Natural killer cell (primary cell): Measurements from ENCODE around the gene SLC1A4. TPM values are rescaled to one million over a fixed set of nuclear protein-coding genes. Genes with fewer than 3 reads are reported as not detected.

Experiments used
- ATAC-seq, 3 donors: fragments of 150-1000 bp in 2 of 3; fragments of 200-7000 bp in 1 of 3; cut with Tn5 transposase; 1 replicate in 1 of 3; 2 replicates in 2 of 3; pipeline ENCODE4 v1.10.0; 2021; ENCODE audit warnings: mild to moderate bottlenecking in 2 of 3, moderate library complexity in 2 of 3
- DNase-seq, 2 donors: peaks; one replicate each; pipeline versions ENCODE4 v3.0.0 to v3.0.0-alpha.2; 2013 to 2021; ENCODE audit warnings: mixed read lengths in 1 of 2
- H3K27ac ChIP-seq: one replicate; pipeline ENCODE4 v1.5.1; 2013; ENCODE audit warnings: mild to moderate bottlenecking, low read length
- H3K27me3 ChIP-seq: one replicate; pipeline ENCODE4 v1.6.1; 2013; ENCODE audit warnings: low read length; ENCODE audit not compliant: control insufficient read depth, insufficient read depth
- H3K36me3 ChIP-seq: one replicate; pipeline ENCODE4 v1.6.1; 2013; ENCODE audit warnings: low read length; ENCODE audit not compliant: control insufficient read depth, insufficient read depth
- H3K4me1 ChIP-seq: one replicate; pipeline ENCODE4 v1.6.1; 2013; ENCODE audit warnings: low read length; ENCODE audit not compliant: control insufficient read depth, insufficient read depth
- H3K4me3 ChIP-seq: one replicate; pipeline ENCODE4 v1.5.1; 2013; ENCODE audit warnings: low read length
- H3K9me3 ChIP-seq: one replicate; pipeline ENCODE4 v1.6.1; 2013; ENCODE audit warnings: low read length; ENCODE audit not compliant: control insufficient read depth, insufficient read depth
- H3K27ac Mint-ChIP-seq, 2 donors: one replicate each; pipeline ENCODE4 v1.8.0; 2022; ENCODE audit warnings: mild to moderate bottlenecking in 2 of 2, mixed read lengths in 2 of 2, moderate library complexity in 1 of 2
- H3K27me3 Mint-ChIP-seq, 2 donors: one replicate each; pipeline ENCODE4 v1.8.0; 2022; ENCODE audit warnings: low read depth in 2 of 2, mixed read lengths in 2 of 2
- H3K36me3 Mint-ChIP-seq: one replicate; pipeline ENCODE4 v1.8.0; 2022; ENCODE audit warnings: mixed read lengths
- H3K4me1 Mint-ChIP-seq, 2 donors: one replicate each; pipeline ENCODE4 v1.8.0; 2022; ENCODE audit warnings: mixed read lengths in 2 of 2
- H3K4me3 Mint-ChIP-seq: one replicate; pipeline ENCODE4 v1.8.0; 2022; ENCODE audit warnings: mild to moderate bottlenecking, moderate library complexity, mixed read lengths
- H3K9me3 Mint-ChIP-seq, 2 donors: one replicate each; pipeline ENCODE4 v1.8.0; 2022; ENCODE audit warnings: mixed read lengths in 2 of 2
- WGBS: methylation state at CpG from one replicate; pipeline ENCODE4 v1.1.7; 2013; ENCODE audit warnings: missing lambda C conversion rate; ENCODE audit not compliant: insufficient coverage; 5-methylcytosine and 5-hydroxymethylcytosine counted together
- intact Hi-C: fragments of 100-400 bp; cut with micrococcal nuclease; formaldehyde crosslinking; loops from one replicate; pipeline ENCODE4 v1.14.2; 2022
- total RNA-seq, 4 donors: library from RNA; stranded (reverse); fragments of 120-200 nt in 1 of 4; gene quantifications; one replicate each; pipeline versions ENCODE4 v1.2.3 to v1.2.4, GENCODE V29; 2013 to 2022
- TF ChIP-seq, protein P1 (sequence below): fragments of 200-600 bp; IDR thresholded peaks from one replicate; pipeline ENCODE4 v1.8.0; 2022; ENCODE audit warnings: antibody characterized with exemption

SLC1A4 gene
- total RNA-seq, 3 donors from 2014 or later (not counting 1 experiment from before 2014, with no cell fraction given) = 3.9 to 13.8 (median 5.6) TPM

DNA sequence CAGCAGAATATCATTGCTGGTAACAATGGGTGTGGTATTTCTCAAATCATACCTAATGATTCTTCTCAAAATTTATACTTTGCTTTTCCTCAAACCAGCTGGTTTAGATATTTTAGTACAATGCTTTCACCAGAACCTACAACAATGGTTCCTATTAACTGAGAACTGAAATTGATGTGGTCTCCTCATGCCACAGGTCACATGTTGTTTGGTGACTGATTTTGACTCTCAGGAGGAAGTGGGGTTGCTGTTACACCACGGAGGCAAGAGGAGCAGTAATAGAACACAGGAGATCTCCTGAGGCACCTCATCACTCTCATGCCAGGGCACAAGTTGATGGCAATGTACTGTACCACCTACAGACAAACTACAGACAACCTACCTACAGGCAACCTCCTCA, 64.0 kb downstream of the SLC1A4 start:
- Histone ChIP-seq H3K27ac (peak overlapping the region; percentile 27), H3K4me3 (no peak overlapping the region), H3K27me3 (no peaks in the 10 kb centered on the region), H3K9me3 (no peaks in the 10 kb centered on the region), H3K4me1 (peaks cover 35% of the 10 kb centered on the region), H3K36me3 (no peaks in the 10 kb centered on the region)
- peak in 1 of 2 donors; percentile 67 for DNase-seq
- Mint-ChIP-seq H3K27ac (peak overlapping the region in 1 of 2 donors; percentile 55), H3K27me3 (no peaks in the 10 kb centered on the region), H3K9me3 (no peaks in the 10 kb centered on the region), H3K4me1 (peaks cover 30 to 36% of the 10 kb centered on the region in 2 donors), H3K4me3 (peak overlapping the region; percentile 66), H3K36me3 (no peaks in the 10 kb centered on the region)
- TF ChIP-seq, protein P1, sequence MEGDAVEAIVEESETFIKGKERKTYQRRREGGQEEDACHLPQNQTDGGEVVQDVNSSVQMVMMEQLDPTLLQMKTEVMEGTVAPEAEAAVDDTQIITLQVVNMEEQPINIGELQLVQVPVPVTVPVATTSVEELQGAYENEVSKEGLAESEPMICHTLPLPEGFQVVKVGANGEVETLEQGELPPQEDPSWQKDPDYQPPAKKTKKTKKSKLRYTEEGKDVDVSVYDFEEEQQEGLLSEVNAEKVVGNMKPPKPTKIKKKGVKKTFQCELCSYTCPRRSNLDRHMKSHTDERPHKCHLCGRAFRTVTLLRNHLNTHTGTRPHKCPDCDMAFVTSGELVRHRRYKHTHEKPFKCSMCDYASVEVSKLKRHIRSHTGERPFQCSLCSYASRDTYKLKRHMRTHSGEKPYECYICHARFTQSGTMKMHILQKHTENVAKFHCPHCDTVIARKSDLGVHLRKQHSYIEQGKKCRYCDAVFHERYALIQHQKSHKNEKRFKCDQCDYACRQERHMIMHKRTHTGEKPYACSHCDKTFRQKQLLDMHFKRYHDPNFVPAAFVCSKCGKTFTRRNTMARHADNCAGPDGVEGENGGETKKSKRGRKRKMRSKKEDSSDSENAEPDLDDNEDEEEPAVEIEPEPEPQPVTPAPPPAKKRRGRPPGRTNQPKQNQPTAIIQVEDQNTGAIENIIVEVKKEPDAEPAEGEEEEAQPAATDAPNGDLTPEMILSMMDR = no peak
- ATAC-seq = no peak
- 0% methylated on average over 1 of the region's 1 CpG for WGBS
- intact Hi-C loops = loop anchor here (10.0 kb wide), 1 partner anchor 408 kb away; no protein-coding TSS in a partner anchor

DNA sequence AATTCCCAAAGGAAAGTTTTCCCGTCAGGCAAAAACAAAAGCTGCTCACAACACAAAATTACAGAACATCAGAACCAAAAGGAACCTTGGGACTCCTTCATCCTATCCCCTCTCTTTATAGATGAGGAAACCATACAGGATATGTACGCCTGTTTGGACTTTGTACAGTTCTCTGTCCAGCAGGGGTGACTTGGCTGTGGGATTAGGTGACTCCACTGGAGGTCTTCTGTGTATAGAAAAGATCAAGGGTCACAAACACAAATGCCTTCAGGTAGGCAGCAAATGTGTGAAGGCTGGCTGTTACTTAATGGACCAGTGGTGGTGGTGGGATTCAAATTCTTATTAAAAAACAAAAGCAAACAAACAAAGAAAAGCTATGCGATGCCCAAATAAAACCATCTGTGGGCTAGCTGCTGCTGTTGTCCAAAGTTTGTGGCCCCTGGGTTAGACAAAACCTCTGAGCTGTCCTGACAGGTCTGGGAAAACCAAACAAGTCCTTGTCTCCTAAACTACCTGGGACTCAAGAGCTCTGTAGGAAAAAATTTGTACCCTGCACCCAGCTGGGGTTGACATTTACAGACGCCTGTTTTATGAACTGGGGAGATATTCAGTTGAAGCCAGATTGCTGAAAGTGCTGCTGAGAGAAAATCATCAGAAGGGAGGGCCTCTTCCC, 65.7 kb downstream of the SLC1A4 start:
- ATAC-seq (no peak), DNase-seq (no peak)
- H3K27ac ChIP-seq = no peak overlapping the region
- peak overlapping the region; percentile 71 for H3K4me3 ChIP-seq
- Mint-ChIP-seq H3K27ac (peak overlapping the region; percentile 86 to 93), H3K4me1 (peaks cover 30 to 36% of the 10 kb centered on the region in 2 donors), H3K27me3 (no peaks in the 10 kb centered on the region), H3K36me3 (no peaks in the 10 kb centered on the region), H3K4me3 (peak overlapping the region; percentile 97), H3K9me3 (no peaks in the 10 kb centered on the region)
- no peaks in the 10 kb centered on the region for H3K9me3 ChIP-seq
- intact Hi-C loops = loop anchor here (10.0 kb wide), 1 partner anchor 410 kb away; no protein-coding TSS in a partner anchor
- H3K36me3 ChIP-seq = no peaks in the 10 kb centered on the region
- TF ChIP-seq, protein P1 = no peak
- WGBS = 84% methylated on average over 4 of the region's 4 CpGs
- H3K27me3 ChIP-seq = no peaks in the 10 kb centered on the region
- H3K4me1 ChIP-seq = peaks cover 35% of the 10 kb centered on the region

DNA sequence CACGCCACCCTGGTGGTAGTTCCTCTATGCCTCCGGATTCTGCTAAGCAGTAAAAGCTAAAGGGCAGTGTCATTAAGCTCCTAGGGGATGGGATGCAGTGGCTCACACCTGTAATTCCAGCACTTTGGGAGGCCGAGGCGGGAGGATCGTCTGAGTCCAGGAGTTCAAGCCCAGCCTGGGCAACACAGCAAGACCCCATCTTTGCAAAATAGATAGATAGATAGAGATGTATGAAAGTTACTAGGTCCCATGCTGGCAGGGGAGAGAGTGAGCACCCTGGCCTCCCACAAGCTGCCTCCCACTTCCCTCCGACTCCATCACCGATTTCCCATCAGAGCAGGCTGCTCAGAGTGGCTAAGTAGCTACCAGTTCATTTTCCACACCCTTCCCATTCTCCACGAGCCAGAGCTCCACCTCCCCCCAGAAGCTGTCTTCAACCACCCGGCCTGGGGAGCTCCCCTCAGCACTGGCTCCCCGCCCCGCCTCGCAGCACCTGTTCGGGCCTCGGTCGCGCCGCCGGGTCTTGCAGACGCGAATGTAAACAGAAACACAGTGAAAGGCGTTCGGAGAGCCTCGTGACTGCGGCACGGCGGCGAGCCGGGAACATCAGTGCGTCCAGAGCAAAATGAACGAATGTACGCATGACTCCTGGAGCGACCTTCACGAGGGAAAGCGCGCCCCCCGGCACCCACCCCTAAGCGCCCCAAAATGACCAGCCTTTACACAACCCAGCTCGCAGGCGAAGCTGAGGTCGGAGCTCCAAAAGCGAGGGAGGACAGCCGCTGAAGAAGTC, 66.4 kb downstream of the SLC1A4 start:
- no peaks in the 10 kb centered on the region for H3K36me3 ChIP-seq
- no peaks in the 10 kb centered on the region for H3K27me3 Mint-ChIP-seq
- DNase-seq = peak in 1 of 2 donors; percentile 81
- H3K9me3 Mint-ChIP-seq = no peaks in the 10 kb centered on the region
- WGBS = 6% methylated on average over 42 of the region's 42 CpGs
- no peaks in the 10 kb centered on the region for H3K27me3 ChIP-seq
- H3K27ac Mint-ChIP-seq = peak overlapping the region; percentile 86 to 93
- intact Hi-C loops = loop anchor here (2.0 to 10.0 kb wide), 3 partner anchors 75 to 411 kb away; partner anchors contain the start of gene RAB1A
- H3K4me1 Mint-ChIP-seq = peaks cover 30 to 36% of the 10 kb centered on the region in 2 donors
- no peaks in the 10 kb centered on the region for H3K9me3 ChIP-seq
- peak overlapping the region; percentile 97 for H3K4me3 Mint-ChIP-seq
- H3K4me3 ChIP-seq = peak overlapping the region; percentile 71
- peak; percentile 32 to 49 (median 33) for ATAC-seq
- peaks cover 35% of the 10 kb centered on the region for H3K4me1 ChIP-seq
- H3K36me3 Mint-ChIP-seq = no peaks in the 10 kb centered on the region
- TF ChIP-seq, protein P1 = no peak
- peak overlapping the region; percentile 68 for H3K27ac ChIP-seq
